K562 (cell line): ENCODE data around the gene CXCL5. TPM values are rescaled to one million over a fixed set of nuclear protein-coding genes. Genes with fewer than 3 reads are reported as not detected.

ENCODE experiments used
- FOXP4 ChIP-seq: sonication (generic); formaldehyde crosslinking; IDR thresholded peaks from 2 replicates; pipeline ENCODE4 v1.8.0; 2022; ENCODE audit warnings: mild to moderate bottlenecking, missing genetic modification reagents, borderline replicate concordance
- MLX ChIP-seq, 2 experiments: fragments of 450-650 bp in 1 of 2; sonication (generic) in 1 of 2; formaldehyde crosslinking; conservative IDR thresholded peaks; 2 replicates each; pipeline versions ENCODE4 v1.4.0 to v1.8.1; 2020 to 2022; ENCODE audit warnings: mild to moderate bottlenecking in 1 of 2, missing genetic modification reagents in 1 of 2
- SRSF9 ChIP-seq: fragments of 200-400 bp; formaldehyde crosslinking; IDR thresholded peaks from 2 replicates; pipeline ENCODE4 v1.6.1; 2017; ENCODE audit warnings: low read depth, low read length, borderline replicate concordance
- THRA ChIP-seq: fragments of 450-650 bp; IDR thresholded peaks from 2 replicates; pipeline ENCODE4 v1.6.1; 2017; ENCODE audit warnings: mild to moderate bottlenecking, moderate library complexity
- USF2 ChIP-seq: sonication (generic); formaldehyde crosslinking; IDR thresholded peaks from 2 replicates; pipeline ENCODE4 v1.5.0; 2020; ENCODE audit warnings: missing genetic modification reagents
- ZNF140 ChIP-seq: fragments of 250-450 bp; sonication (Bioruptor Pico); IDR thresholded peaks from 2 replicates; pipeline ENCODE4 v1.8.0; 2021; ENCODE audit warnings: moderate library complexity, mild to moderate bottlenecking, inconsistent platforms
- ZNF668 ChIP-seq: fragments of 250-450 bp; sonication (Bioruptor Pico); IDR thresholded peaks from 2 replicates; pipeline ENCODE4 v1.8.0; 2022; ENCODE audit warnings: mild to moderate bottlenecking, inconsistent platforms
- polyA plus RNA-seq, 8 experiments: library from polyadenylated mRNA; depleted of rRNA in 4 of 8; stranded (reverse) in 5 of 8; unstranded in 3 of 8; fragments of >200 nt; fragmentation: Nextera tagmentation in 2 of 8; fragmentation: Illumina TruSeq in 1 of 8; extraction: Ambion mirVana in 2 of 8; extraction: Trizol in 1 of 8; gene quantifications; 2 replicates each; pipeline versions ENCODE4 v1.2.1 to v1.2.3, GENCODE V29; 2011 to 2014; ENCODE audit warnings: inconsistent platforms in 1 of 8, missing spikeins in 1 of 8
- total RNA-seq, 7 experiments: library from RNA; depleted of rRNA in 6 of 7; stranded (reverse); fragments of >200 nt in 6 of 7; fragmentation: Illumina TruSeq in 2 of 7; extraction: Trizol in 2 of 7; gene quantifications; 2 replicates each; pipeline versions ENCODE4 v1.2.1 to v1.2.3, GENCODE V29; 2011 to 2021; ENCODE audit warnings: low replicate concordance in 1 of 7

The CXCL5 gene
- total and polyA plus RNA-seq, 9 of the 15 experiments (the other 6 are each of a cell fraction or from before 2014, with no cell fraction given): not detected

GRCh38 chr4:74016068-74016467, 17.6 kb upstream of the CXCL5 start (continued):
- no peak for TF ChIP-seq USF2
- no peak for TF ChIP-seq MLX (CRISPR knock-in tag; conservative IDR thresholded peaks at IDR 0.05)
- no peak for TF ChIP-seq SRSF9
- TF ChIP-seq FOXP4 (CRISPR knock-in tag): no peak
- TF ChIP-seq ZNF668 (CRISPR knock-in tag): no peak
- no peak for TF ChIP-seq ZNF140 (CRISPR knock-in tag)
- TF ChIP-seq THRA: no peak
